ENCODE measurements around the gene NHP2. TPM values are rescaled to one million over a fixed set of nuclear protein-coding genes. Genes with fewer than 3 reads are reported as not detected.

The NHP2 gene
- total RNA-seq (100 to 1,000 TPM in 3 of 9 donors, 10 to 100 TPM in 6; 60.9 to 196 (median 75.2) TPM), polyA plus RNA-seq (100 to 1,000 TPM in 1 of 2 donors, 10 to 100 TPM in 1; 92.0 to 320 TPM)
- long read RNA-seq, donor 1, transcript NHP2-201 (4 exons, 865 nt), result major isoform, 68 of 72 reads
- long read RNA-seq, donor 1, partial matches to known transcripts, result 0 of 72 reads
- long read RNA-seq, donor 1, other reads (novel, unspliced or antisense), result 0 of 72 reads
- long read RNA-seq, donor 2, transcript NHP2-201 (4 exons, 865 nt), result major isoform, 57 of 64 reads
- long read RNA-seq, donor 2, partial matches to known transcripts, result 1 of 64 reads
- long read RNA-seq, donor 2, other reads (novel, unspliced or antisense), result 3 of 64 reads
- long read RNA-seq, donor 3, transcript NHP2-201 (4 exons, 865 nt), result major isoform, 64 of 70 reads
- long read RNA-seq, donor 3, partial matches to known transcripts, result 1 of 70 reads
- long read RNA-seq, donor 3, other reads (novel, unspliced or antisense), result 1 of 70 reads

DNA sequence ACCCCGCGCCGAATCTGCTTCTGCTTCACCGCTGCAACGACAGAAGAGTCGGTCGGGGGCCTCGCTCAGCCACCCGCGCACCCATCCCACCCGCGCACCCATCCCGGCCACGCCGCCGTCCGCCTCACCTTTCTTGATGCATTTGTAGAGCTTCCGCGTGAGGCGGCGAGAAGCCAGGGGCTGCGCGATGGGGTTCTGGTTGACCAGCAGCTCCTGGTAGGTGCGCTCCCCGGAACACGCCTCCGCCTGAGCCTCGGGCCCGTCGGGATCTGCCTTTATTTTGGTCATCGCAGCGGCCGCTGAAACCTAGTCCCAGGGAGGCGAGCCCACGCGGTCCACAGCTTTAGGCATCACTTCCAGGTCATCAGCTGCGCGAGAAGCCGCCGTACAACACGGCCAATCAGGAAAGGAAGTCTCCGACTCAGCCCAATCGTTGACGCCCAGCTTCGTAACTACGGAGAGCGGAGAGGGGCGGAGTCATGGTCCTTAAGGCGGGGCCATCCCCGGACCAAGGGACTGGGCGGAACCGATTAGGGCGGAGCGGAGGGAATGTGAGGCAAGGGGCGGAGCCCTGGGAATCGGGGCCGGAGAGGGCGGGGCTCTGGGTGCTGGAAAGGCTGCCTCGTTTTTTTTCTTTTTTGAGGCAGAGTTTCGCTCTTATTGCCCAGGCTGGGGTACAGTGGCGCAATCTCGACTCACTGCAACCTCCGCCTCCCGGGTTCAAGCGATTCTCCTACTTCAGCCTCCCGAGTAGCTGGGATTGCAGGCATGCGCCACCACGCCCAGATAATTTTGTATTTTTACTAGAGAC is at the start of gene NHP2:
NHP2 (minus strand) TSS at position 356 of the 811 bp plus-strand sequence; CDS start at position 288, 68 bp downstream.
- H3K4me3 ChIP-seq, result peak within 1 kb of the TSS; percentile 57 to 97 (median 84)
- peaks cover 6 to 28% (median 17%) of the 10 kb centered on the region in 12 donors for H3K4me1 ChIP-seq
- H3K27me3 ChIP-seq, result no peaks in the 10 kb centered on the region
- DNase-seq (peak; percentile 98 to 99 (median 99)), ATAC-seq (peak; percentile 99 to 100 (median 99))
- peak within 1 kb of the TSS in 11 of 12 donors; percentile 16 to 83 (median 68) for H3K27ac ChIP-seq
- TF ChIP-seq, protein P1, sequence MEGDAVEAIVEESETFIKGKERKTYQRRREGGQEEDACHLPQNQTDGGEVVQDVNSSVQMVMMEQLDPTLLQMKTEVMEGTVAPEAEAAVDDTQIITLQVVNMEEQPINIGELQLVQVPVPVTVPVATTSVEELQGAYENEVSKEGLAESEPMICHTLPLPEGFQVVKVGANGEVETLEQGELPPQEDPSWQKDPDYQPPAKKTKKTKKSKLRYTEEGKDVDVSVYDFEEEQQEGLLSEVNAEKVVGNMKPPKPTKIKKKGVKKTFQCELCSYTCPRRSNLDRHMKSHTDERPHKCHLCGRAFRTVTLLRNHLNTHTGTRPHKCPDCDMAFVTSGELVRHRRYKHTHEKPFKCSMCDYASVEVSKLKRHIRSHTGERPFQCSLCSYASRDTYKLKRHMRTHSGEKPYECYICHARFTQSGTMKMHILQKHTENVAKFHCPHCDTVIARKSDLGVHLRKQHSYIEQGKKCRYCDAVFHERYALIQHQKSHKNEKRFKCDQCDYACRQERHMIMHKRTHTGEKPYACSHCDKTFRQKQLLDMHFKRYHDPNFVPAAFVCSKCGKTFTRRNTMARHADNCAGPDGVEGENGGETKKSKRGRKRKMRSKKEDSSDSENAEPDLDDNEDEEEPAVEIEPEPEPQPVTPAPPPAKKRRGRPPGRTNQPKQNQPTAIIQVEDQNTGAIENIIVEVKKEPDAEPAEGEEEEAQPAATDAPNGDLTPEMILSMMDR (IDR thresholded peaks at IDR 0.05), result no peak
- TF ChIP-seq POLR2A (IDR thresholded peaks at IDR 0.05), result peak in 1 of 2 donors; percentile 59
- no peaks in the 10 kb centered on the region for H3K9me3 ChIP-seq
- intact Hi-C loops (cut with DNase I), result loop anchor here in 1 of 10 donors (2.0 kb wide), 1 partner anchor 23 kb away; the partner anchor contains the start of gene RMND5B
- peaks cover 0 to 30% (median 26%) of the 10 kb centered on the region in 9 donors for H3K36me3 ChIP-seq
- 2 to 4% (median 2%) methylated on average over 53 to 68 of the region's 68 CpGs for WGBS, 4 donors

DNA sequence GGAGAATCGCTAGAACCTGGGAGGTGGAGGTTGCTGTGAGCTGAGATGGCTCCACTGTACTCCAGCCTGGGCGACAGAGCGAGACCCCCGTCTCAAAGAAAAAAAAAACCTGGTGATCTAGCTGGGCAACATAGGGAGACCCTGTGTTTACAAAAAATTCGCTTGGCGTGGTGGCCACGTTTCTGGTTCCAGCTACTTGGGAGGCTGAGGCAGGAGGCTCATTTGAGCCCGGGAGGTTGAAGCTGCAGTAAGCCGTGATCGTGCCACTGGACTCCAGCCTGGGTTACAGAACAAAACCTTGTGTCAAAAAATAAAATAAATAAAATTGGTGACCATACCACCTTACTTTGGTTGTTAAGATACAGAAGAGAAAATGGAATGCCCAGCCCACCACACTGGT is 48.9 kb upstream of the NHP2 start:
- Histone ChIP-seq H3K27ac (no peak overlapping the region), H3K9me3 (no peaks in the 10 kb centered on the region), H3K27me3 (no peaks in the 10 kb centered on the region), H3K4me3 (no peak overlapping the region), H3K36me3 (peaks cover 0 to 21% (median 14%) of the 10 kb centered on the region in 9 donors), H3K4me1 (peaks cover 11 to 32% (median 22%) of the 10 kb centered on the region in 12 donors)
- no peak for ATAC-seq
- peak in 1 of 5 donors; percentile 15 for DNase-seq
- intact Hi-C loops (cut with DNase I), result no loop called here
- TF ChIP-seq, protein P1 (IDR thresholded peaks at IDR 0.05), result no peak
- TF ChIP-seq POLR2A (IDR thresholded peaks at IDR 0.05), result no peak
- WGBS, 4 donors, result 92 to 98% (median 97%) methylated on average over 10 of the region's 10 CpGs

DNA sequence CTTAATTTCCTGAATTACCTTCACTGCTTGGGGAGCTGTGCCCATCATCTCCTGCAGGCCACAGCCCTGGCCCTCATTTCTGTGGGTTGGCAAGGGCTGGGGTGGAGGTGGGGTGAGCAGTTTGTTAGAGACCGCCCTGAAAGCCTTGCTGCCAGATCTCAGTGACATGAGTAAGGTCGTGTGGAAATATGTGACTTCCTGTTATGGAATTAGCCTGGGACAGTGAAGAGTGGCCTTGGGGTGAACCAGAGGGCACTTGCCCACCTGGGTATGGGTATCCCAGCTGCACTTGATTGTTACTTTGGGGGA is 48.2 kb upstream of the NHP2 start:
- H3K4me3 ChIP-seq, result no peak overlapping the region
- no peak overlapping the region for H3K27ac ChIP-seq
- no peak for ATAC-seq
- TF ChIP-seq, protein P1 (IDR thresholded peaks at IDR 0.05), result no peak
- TF ChIP-seq POLR2A (IDR thresholded peaks at IDR 0.05), result no peak
- peaks cover 11 to 26% (median 16%) of the 10 kb centered on the region in 12 donors for H3K4me1 ChIP-seq
- intact Hi-C loops (cut with DNase I), result no loop called here
- H3K27me3 ChIP-seq, result no peaks in the 10 kb centered on the region
- peaks cover 0 to 14% (median 8%) of the 10 kb centered on the region in 9 donors for H3K36me3 ChIP-seq
- DNase-seq, result peak in 1 of 5 donors; percentile 18
- no peaks in the 10 kb centered on the region for H3K9me3 ChIP-seq
- 37 to 58% (median 42%) methylated on average over 2 of the region's 2 CpGs for WGBS, 4 donors

Data from heart left ventricle (tissue), 16 donors.